ENCODE measurements around the gene MOSPD3.

The MOSPD3 gene

DNA sequence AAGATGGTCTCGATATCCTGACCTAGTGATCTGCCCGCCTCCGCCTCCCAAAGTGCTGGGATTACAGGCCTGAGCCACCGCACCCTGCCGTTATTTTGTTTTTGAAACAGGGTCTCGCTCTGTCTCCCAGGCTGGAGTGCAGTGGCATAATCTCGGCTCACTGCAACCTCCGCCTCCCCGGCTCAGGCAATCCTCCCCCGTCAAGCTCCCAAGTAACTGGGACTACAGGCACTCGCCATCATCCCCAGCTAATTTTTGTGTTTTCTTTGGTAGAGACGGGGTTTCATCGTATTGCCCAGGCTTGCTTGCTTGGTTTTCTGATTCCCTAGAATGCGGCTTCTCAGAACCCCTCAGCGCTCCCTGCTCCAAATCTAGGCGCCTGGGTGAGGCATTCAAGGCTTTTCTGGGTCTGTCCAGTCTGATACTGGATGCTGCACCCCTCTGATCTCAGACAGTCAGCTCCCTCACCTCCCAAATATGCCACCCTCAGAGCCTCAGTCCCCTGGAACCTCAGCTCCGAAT is 27.7 kb downstream of the MOSPD3 start:
- Histone ChIP-seq H3K9me3 (ENCODE audit: low read length) (no peaks in the 10 kb centered on the region), H3K36me3 (ENCODE audit: insufficient read depth, low read length) (no peaks in the 10 kb centered on the region), H3K79me2 (ENCODE audit: insufficient read depth, low read length) (no peaks in the 10 kb centered on the region), H3K4me2 (ENCODE audit: low read length) (no peak overlapping the region), H3K9ac (ENCODE audit: low read length) (no peak overlapping the region), H3F3A (ENCODE audit: insufficient read depth, low read length) (no peaks in the 10 kb centered on the region), H3K4me1 (ENCODE audit: insufficient read depth, low read length, severe bottlenecking) (peaks cover 10% of the 10 kb centered on the region), H3K27me3 (ENCODE audit: insufficient read depth, low read length) (no peaks in the 10 kb centered on the region), H3K4me3 (ENCODE audit: low read depth, low read length, poor library complexity, severe bottlenecking) (no peak overlapping the region), H3K27ac (ENCODE audit: low read depth, low read length, poor library complexity, severe bottlenecking) (no peak overlapping the region), H3K9me2 (ENCODE audit: low read depth, low read length) (no peaks in the 10 kb centered on the region), H2AFZ (ENCODE audit: low read length) (no peak overlapping the region), H4K20me1 (ENCODE audit: insufficient read depth, low read length) (no peaks in the 10 kb centered on the region)
- TF ChIP-seq CTCF (IDR thresholded peaks at IDR 0.05; ENCODE audit: low read length) (no peak), EZH2 (IDR thresholded peaks at IDR 0.05; ENCODE audit: borderline replicate concordance, low read length) (no peak)

GRCh38 chr7:100640517-100641440 is 28.4 kb downstream of the MOSPD3 start:
- no peaks in the 10 kb centered on the region for H3K36me3 ChIP-seq (ENCODE audit: insufficient read depth, low read length)
- H3K79me2 ChIP-seq (ENCODE audit: insufficient read depth, low read length) = no peaks in the 10 kb centered on the region
- H3K9me3 ChIP-seq (ENCODE audit: low read length) = no peaks in the 10 kb centered on the region
- no peak overlapping the region for H3K9ac ChIP-seq (ENCODE audit: low read length)
- peaks cover 10% of the 10 kb centered on the region for H3K4me1 ChIP-seq (ENCODE audit: insufficient read depth, low read length, severe bottlenecking)
- H3F3A ChIP-seq (ENCODE audit: insufficient read depth, low read length) = no peaks in the 10 kb centered on the region
- no peak overlapping the region for H3K4me3 ChIP-seq (ENCODE audit: low read depth, low read length, poor library complexity, severe bottlenecking)
- H3K27ac ChIP-seq (ENCODE audit: low read depth, low read length, poor library complexity, severe bottlenecking) = no peak overlapping the region
- no peaks in the 10 kb centered on the region for H3K9me2 ChIP-seq (ENCODE audit: low read depth, low read length)
- H3K4me2 ChIP-seq (ENCODE audit: low read length) = no peak overlapping the region
- TF ChIP-seq EZH2 (IDR thresholded peaks at IDR 0.05; ENCODE audit: borderline replicate concordance, low read length) (no peak), CTCF (IDR thresholded peaks at IDR 0.05; ENCODE audit: low read length) (no peak)
- no peak overlapping the region for H2AFZ ChIP-seq (ENCODE audit: low read length)
- no peaks in the 10 kb centered on the region for H4K20me1 ChIP-seq (ENCODE audit: insufficient read depth, low read length)
- 0 out of 2 replicates have a peak, but pooled peaks cover under 1% of the 10 kb centered on the region for H3K27me3 ChIP-seq (ENCODE audit: insufficient read depth, low read length)

DNA sequence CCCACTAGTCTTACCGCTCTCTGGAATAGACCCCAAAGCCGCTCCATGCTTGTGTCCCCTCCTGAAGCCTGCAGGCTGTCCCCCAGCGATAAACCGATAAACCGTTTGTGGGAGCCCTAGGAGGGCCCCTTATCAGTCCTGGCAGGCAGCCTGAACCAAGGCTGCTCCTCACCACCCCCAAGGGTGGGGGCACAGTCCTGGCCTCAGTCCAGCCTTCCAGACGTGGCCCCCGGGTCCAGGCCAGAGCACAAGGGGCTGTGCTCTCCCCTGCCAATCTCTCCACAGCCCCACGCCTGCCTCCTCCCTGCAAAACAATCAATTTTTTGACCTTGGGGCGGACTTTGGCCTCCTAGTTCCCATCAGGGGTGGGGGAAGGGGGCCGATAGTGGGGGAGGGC is 29.1 kb downstream of the MOSPD3 start, which contains the start of gene TFR2:
TFR2 (minus strand) TSS at position 90 of the 397 bp plus-strand sequence; CDS start at position 47, 43 bp downstream.
- Histone ChIP-seq H3K4me2 (ENCODE audit: low read length) (peak within 1 kb of the TSS; percentile 25), H3K27ac (ENCODE audit: low read depth, low read length, poor library complexity, severe bottlenecking) (no peak within 1 kb of the TSS), H3K9me3 (ENCODE audit: low read length) (no peaks in the 10 kb centered on the region), H3K9ac (ENCODE audit: low read length) (no peak within 1 kb of the TSS), H4K20me1 (ENCODE audit: insufficient read depth, low read length) (no peaks in the 10 kb centered on the region), H3K9me2 (ENCODE audit: low read depth, low read length) (no peaks in the 10 kb centered on the region), H2AFZ (ENCODE audit: low read length) (no peak within 1 kb of the TSS), H3F3A (ENCODE audit: insufficient read depth, low read length) (no peaks in the 10 kb centered on the region), H3K27me3 (ENCODE audit: insufficient read depth, low read length) (0 out of 2 replicates have a peak, but pooled peaks cover 4% of the 10 kb centered on the region), H3K4me3 (ENCODE audit: low read depth, low read length, poor library complexity, severe bottlenecking) (no peak within 1 kb of the TSS), H3K36me3 (ENCODE audit: insufficient read depth, low read length) (no peaks in the 10 kb centered on the region), H3K79me2 (ENCODE audit: insufficient read depth, low read length) (no peaks in the 10 kb centered on the region), H3K4me1 (ENCODE audit: insufficient read depth, low read length, severe bottlenecking) (peaks cover 10% of the 10 kb centered on the region)
- TF ChIP-seq EZH2 (IDR thresholded peaks at IDR 0.05; ENCODE audit: borderline replicate concordance, low read length) = no peak
- no peak for TF ChIP-seq CTCF (IDR thresholded peaks at IDR 0.05; ENCODE audit: low read length)

Measured in OCI-LY1 (cell line).